Activated CD8-positive, alpha-beta T cell treated with anti-CD3 and anti-CD28 coated beads for 36 hours (primary cell): ENCODE measurements around the gene PPM1L. TPM values are rescaled to one million over a fixed set of nuclear protein-coding genes. Genes with fewer than 3 reads are reported as not detected.

Experiments used
- ATAC-seq: fragments of 200-7000 bp; cut with Tn5 transposase; one replicate; pipeline ENCODE4 v1.10.0; 2021; ENCODE audit warnings: mild to moderate bottlenecking, moderate library complexity
- CTCF ChIA-PET: fragments of 350-600 bp; sonication (Branson Sonifier 250); formaldehyde crosslinking; loops from one replicate; lab custom pipeline; 2021; ENCODE audit warnings: antibody characterized with exemption; lab: Charles Lee
- POLR2A ChIA-PET: fragments of 350-600 bp; sonication (Branson Sonifier 250); formaldehyde crosslinking; loops from one replicate; lab custom pipeline; 2021; ENCODE audit warnings: antibody characterized with exemption; lab: Charles Lee
- DNase-seq: peaks from one replicate; pipeline ENCODE4 v3.0.0-alpha.2; 2020
- H3K27ac Mint-ChIP-seq: one replicate; pipeline ENCODE4 v1.8.0; 2021; ENCODE audit warnings: mild to moderate bottlenecking, mixed read lengths
- H3K27me3 Mint-ChIP-seq: one replicate; pipeline ENCODE4 v1.8.0; 2021; ENCODE audit warnings: mixed read lengths
- H3K36me3 Mint-ChIP-seq: one replicate; pipeline ENCODE4 v1.8.0; 2021; ENCODE audit warnings: low read depth, mixed read lengths
- H3K4me1 Mint-ChIP-seq: one replicate; pipeline ENCODE4 v1.8.0; 2021; ENCODE audit warnings: low read depth, mixed read lengths
- H3K4me3 Mint-ChIP-seq: one replicate; pipeline ENCODE4 v1.8.0; 2021; ENCODE audit warnings: mild to moderate bottlenecking, moderate library complexity, mixed read lengths
- H3K9me3 Mint-ChIP-seq: one replicate; pipeline ENCODE4 v1.8.0; 2021; ENCODE audit warnings: mixed read lengths
- intact Hi-C: fragments of 100-400 bp; cut with micrococcal nuclease; formaldehyde crosslinking; loops from one replicate; pipeline ENCODE4 v1.10.0; 2022
- total RNA-seq, 2 experiments: library from RNA; stranded (reverse); gene quantifications; one replicate each; pipeline ENCODE4 v1.2.3, GENCODE V29; 2021
- TF ChIP-seq, protein P1 (sequence below): fragments of 200-600 bp; IDR thresholded peaks from one replicate; pipeline ENCODE4 v1.8.0; 2022; ENCODE audit warnings: antibody characterized with exemption, mild to moderate bottlenecking

The PPM1L gene
- total RNA-seq, 2 experiments from 2014 or later = 2.6 to 2.7 TPM

DNA sequence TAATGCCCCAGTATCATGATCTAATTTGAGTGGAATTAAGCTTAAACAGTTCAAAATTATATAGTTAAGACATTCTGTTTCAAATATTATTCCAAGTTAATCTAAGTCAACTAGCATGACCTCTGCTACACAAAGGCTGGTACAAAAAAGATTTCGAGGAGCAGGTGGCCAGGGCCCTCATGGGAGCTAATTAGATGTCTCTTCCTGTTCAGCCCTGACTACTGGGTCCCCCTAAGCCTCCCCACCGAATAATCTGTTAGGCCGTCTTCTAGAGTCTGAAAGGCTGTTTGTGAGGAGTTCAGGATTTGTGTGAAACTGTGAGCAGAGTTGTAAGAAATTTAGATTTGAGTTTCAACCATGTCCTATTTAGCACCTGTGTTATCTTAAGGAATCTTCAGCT lies 75.4 kb downstream of the PPM1L start:
- CTCF ChIA-PET = interaction anchor here (1.1 to 1.8 kb wide), 2 partner anchors 11 to 20 kb away, joined by 3 to 4 read pairs; no protein-coding TSS in a partner anchor
- ATAC-seq (no peak), DNase-seq (no peak)
- Mint-ChIP-seq H3K27me3 (peaks cover 2% of the 10 kb centered on the region), H3K9me3 (peaks cover 2% of the 10 kb centered on the region), H3K4me3 (no peak overlapping the region), H3K36me3 (no peaks in the 10 kb centered on the region), H3K27ac (no peak overlapping the region), H3K4me1 (no peaks in the 10 kb centered on the region)
- intact Hi-C loops = no loop called here
- POLR2A ChIA-PET = no interaction called here
- TF ChIP-seq, protein P1, sequence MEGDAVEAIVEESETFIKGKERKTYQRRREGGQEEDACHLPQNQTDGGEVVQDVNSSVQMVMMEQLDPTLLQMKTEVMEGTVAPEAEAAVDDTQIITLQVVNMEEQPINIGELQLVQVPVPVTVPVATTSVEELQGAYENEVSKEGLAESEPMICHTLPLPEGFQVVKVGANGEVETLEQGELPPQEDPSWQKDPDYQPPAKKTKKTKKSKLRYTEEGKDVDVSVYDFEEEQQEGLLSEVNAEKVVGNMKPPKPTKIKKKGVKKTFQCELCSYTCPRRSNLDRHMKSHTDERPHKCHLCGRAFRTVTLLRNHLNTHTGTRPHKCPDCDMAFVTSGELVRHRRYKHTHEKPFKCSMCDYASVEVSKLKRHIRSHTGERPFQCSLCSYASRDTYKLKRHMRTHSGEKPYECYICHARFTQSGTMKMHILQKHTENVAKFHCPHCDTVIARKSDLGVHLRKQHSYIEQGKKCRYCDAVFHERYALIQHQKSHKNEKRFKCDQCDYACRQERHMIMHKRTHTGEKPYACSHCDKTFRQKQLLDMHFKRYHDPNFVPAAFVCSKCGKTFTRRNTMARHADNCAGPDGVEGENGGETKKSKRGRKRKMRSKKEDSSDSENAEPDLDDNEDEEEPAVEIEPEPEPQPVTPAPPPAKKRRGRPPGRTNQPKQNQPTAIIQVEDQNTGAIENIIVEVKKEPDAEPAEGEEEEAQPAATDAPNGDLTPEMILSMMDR = no peak

DNA sequence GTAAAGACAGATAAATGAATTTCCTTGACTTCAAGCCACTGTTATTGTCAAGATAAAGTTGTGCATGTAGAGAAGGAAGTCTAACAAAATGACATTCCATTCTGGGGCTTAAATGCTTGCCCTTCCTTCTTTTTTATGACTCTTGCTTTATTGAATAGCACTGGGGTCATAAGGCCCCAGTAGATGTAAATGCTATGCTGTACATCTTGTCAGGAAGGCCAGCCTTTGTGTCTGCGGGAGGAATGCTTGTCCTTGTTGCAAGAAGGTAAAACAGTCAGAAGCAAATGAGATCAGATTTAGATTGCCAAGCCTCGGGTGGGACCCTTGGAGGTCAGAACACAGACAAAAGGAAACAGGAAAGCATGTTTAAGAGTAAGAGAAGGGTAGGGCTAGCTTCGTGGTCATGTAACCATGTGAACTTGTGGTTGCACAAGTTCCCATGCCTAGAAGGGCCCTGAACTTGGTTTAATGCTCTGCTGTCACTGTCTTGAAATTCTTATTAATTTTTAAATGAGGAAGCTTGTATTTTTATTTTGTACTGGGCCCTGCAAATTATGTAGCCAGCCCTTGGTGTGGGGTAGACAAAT lies 81.5 kb downstream of the PPM1L start:
- peaks cover 2% of the 10 kb centered on the region for H3K9me3 Mint-ChIP-seq
- TF ChIP-seq, protein P1 = no peak
- ChIA-PET POLR2A (interaction anchor here (0.8 kb wide), 1 partner anchor 83 kb away, joined by 3 read pairs; no protein-coding TSS in a partner anchor), CTCF (no interaction called here)
- peaks cover 4% of the 10 kb centered on the region for H3K4me1 Mint-ChIP-seq
- peaks cover 2% of the 10 kb centered on the region for H3K27me3 Mint-ChIP-seq
- no peak for ATAC-seq
- DNase-seq = peak; percentile 2
- no peaks in the 10 kb centered on the region for H3K36me3 Mint-ChIP-seq
- intact Hi-C loops = no loop called here
- H3K27ac Mint-ChIP-seq = no peak overlapping the region
- no peak overlapping the region for H3K4me3 Mint-ChIP-seq

DNA sequence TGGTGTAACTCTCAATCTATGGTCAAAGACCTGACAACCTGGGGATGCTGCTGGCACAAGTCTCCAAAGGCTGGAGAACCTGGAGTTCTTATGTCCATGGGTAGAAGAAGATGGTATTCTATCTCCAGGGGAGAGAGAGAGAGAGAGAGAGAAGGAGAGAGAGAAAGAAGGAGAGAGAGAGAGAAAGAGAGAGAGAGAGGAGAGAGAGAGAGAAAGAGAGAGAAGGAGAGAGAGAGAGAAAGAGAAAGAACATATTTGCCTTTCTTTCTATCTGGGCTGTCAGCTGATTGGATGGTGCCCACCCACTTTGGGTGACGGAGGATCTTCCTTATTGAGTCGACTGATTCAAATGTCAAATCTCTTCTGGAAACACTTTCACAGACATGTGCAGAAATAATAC lies 84.6 kb downstream of the PPM1L start:
- POLR2A ChIA-PET = no interaction called here
- no peaks in the 10 kb centered on the region for H3K36me3 Mint-ChIP-seq
- no peak overlapping the region for H3K27ac Mint-ChIP-seq
- no peak overlapping the region for H3K4me3 Mint-ChIP-seq
- ATAC-seq = no peak
- no peaks in the 10 kb centered on the region for H3K27me3 Mint-ChIP-seq
- DNase-seq = no peak
- TF ChIP-seq, protein P1 = no peak
- no peaks in the 10 kb centered on the region for H3K9me3 Mint-ChIP-seq
- peaks cover 4% of the 10 kb centered on the region for H3K4me1 Mint-ChIP-seq
- CTCF ChIA-PET = no interaction called here
- intact Hi-C loops = no loop called here

- H3K4me3 Mint-ChIP-seq = no peak overlapping the region
- intact Hi-C loops = no loop called here
- no peak overlapping the region for H3K27ac Mint-ChIP-seq
- no peaks in the 10 kb centered on the region for H3K9me3 Mint-ChIP-seq
- no peaks in the 10 kb centered on the region for H3K27me3 Mint-ChIP-seq
- H3K36me3 Mint-ChIP-seq = no peaks in the 10 kb centered on the region
- no peak for DNase-seq
- CTCF ChIA-PET = no interaction called here
- POLR2A ChIA-PET = no interaction called here
- no peak for ATAC-seq
- TF ChIP-seq, protein P1 = no peak
- peaks cover 4% of the 10 kb centered on the region for H3K4me1 Mint-ChIP-seq
These were observed 85.4 kb downstream of the PPM1L start for GRCh38 chr3:160841455-160841854.
